ENCODE results near the gene NRAS.
A peak's percentile ranks its signal among the peaks of the same experiment; 100 is the strongest.
"Not testable (repeated sequence)": the region's sequence is repeated elsewhere in the genome, so short reads cannot be mapped to it uniquely, and the experiment has no call there.

The NRAS gene

DNA sequence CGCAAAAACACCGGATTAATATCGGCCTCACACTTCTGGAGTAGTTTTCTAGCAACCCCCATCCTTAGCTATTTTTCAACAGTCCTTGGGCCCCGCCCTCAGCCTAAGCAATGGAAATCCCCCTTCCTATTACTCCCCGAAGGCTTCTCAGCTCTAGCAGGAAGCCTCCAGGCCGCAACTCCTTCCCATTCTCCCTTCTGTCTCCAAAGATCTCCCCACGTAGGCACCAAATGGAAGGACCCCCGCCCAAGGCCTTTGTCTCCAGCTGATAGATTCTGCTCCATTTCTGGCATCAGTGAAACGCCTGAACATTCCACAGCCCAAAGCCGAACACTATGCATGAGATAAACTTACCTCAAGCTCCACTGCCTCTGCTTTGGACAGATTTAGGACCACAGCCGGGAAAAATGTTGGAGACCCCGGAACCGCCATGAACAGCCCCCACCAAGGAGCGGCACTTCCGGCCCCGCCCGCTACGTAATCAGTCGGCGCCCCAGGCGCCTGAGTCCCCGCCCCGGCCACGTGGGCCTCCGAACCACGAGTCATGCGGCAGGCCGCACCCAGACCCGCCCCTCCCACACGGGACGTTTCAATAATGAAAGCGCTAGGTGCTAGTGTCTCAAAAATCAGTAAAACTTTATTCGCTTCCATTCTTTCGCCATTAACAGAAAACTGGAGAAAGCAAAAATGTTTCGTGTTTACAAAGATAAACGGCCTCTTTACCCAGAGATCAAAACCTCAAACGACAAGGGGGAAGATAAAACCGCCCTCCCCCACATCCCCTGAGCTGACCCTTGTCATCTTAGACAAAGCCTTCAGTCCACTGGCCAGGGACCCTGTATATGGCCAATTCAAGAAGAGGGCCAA, at the start of gene NRAS:
NRAS (minus strand) TSS at position 468 of the 867 bp plus-strand sequence. CDS start 611 bp downstream, outside the sequence.
- peak; percentile 86 for DNase-seq (ENCODE audit: low read depth, low spot score)

- no peak for DNase-seq (ENCODE audit: low read depth, low spot score)
These were observed 48.1 kb upstream of the NRAS start for GRCh38 chr1:114764689-114765088.

DNA sequence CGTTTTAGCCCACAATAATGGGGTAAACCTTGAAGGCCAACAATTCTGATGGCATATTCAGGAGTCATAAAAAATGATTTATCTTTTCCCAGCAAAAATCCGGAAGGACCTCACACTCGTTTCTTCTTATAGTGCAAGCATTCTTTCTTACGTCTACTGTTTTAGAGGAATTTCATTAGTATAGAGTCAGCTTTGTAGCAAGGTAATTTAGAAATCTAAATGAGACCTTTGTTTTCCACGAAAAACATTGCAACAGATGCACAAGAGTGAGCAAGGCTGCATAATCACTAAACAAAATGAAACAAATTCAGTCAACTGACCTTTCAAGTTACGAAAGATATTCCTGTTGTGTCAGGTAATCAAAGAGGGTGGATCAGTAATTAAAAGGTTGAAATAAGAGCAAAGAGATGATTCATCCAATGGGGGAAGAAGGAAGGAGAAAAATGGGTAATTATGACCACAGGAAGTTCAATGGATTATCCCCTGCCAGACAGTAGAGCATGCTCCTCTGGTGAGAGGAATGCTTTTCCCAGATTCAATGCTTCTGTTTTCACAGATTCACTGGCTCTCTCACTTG, 41.8 kb upstream of the NRAS start:
- no peak for DNase-seq (ENCODE audit: low read depth, low spot score)

DNA sequence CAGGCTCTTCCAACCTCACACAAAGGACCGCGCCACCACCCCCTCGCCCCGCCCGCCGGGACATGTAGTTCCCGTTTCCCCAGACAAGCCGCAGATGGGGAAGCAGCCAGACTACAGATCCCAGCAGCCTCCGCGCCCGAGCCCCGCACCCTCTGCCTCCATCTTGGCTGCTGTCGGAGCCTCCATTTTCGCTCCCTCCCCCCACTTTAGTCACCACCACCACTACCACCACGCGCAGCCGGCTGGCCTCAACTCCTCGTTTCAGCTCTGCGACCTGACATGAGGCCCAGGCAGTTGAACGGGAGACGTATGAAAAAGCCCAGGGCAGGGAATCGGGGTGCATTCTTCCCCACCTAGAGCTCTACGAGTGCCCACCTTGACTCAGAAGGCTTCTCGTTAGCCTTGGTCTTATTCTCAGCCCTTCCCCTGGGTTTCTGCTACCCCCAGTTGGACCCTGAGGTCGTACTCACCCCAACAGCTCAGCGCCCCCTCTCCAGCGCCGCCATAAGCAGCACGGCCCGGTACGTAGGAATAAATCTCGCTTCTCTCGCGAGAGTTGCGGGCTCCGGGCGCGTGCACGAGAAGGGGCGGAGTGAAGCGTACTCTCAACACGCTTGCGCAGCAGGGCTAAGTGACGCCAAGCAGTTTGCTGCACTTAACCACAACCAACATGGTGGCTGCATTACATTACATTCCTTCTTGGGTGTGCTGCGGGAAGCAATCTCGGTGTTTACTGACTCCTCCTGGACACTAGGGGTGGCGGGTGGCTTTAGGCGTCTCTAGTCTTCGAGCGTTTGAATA, 41.1 kb upstream of the NRAS start, which contains the start of gene CSDE1:
CSDE1 (minus strand) TSS at position 530 of the 801 bp plus-strand sequence. CDS start 18,094 bp downstream, outside the sequence.
- peak; percentile 95 for DNase-seq (ENCODE audit: low read depth, low spot score)

DNA sequence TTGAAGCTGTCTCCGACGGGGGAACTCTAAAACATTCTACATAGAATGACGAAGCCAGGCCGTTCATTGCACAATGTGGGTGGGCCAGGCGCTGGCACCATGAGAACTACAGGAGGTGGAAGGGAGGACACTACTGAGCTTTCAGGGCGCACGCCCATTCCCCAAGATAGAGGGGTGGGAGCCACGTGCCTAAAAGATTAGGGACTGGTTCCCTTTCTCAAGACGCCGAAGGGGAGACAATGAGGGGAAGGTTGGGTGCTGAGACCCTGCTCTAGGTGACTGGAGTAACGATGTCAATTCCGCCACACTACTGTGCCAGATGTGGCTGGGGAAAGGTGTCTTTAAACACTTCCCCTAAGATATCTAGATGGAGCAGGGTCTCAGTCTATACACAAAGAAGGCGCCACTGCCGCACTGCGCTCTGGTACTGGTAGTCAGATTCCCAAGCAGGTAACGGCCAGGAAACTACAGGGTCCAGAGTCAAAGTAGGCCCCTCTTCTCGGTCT, 40.4 kb upstream of the NRAS start:
- no peak for DNase-seq (ENCODE audit: low read depth, low spot score)

- no peak for DNase-seq (ENCODE audit: low read depth, low spot score)
These were observed 39.7 kb upstream of the NRAS start for GRCh38 chr1:114756009-114756892.

DNA sequence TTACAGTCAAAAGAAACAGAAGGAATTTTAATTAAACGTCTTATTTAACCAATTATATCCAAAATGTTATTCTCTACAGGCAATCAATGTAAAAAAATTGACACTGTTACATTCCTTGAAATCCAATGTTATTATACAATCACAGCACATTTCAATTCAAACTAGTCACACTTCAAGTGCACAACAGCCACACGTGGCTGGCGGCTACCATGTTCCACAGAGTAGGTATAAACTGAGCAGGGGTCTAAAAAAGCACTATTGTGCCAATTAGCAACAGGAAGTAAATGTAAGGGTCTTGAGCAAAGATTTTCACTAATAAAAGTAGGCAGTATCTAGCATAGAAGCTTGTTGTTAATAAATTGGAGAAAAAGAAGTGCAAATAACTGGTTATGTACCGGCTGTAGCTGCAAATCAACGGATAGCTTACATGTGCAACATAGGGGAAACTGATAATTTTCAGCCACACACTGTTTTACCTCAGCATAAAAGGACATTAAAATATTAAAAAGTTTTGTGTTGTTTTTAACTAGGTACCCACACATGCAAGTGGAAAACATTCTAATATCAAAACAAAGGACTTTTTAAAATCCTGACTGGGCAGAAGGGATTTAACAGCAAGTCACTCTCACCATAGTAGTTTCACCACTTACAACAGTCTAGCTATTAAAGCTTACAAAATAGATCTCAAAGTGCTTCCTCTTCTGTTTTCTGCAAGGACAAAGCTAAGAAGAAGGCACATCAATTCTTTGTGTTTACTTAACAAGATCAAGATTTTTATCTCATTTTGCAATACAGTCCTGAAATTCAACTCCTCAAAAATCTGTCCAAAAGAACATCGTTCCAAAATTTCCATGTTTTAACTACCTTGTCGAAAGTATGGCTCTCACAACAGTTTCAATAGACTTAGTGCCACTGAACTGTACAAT, 38.7 kb upstream of the NRAS start:
- DNase-seq (ENCODE audit: low read depth, low spot score) = no peak

- not testable (repeated sequence) for DNase-seq (ENCODE audit: low read depth, low spot score)
These were observed 37.1 kb upstream of the NRAS start for GRCh38 chr1:114753702-114754101.

DNA sequence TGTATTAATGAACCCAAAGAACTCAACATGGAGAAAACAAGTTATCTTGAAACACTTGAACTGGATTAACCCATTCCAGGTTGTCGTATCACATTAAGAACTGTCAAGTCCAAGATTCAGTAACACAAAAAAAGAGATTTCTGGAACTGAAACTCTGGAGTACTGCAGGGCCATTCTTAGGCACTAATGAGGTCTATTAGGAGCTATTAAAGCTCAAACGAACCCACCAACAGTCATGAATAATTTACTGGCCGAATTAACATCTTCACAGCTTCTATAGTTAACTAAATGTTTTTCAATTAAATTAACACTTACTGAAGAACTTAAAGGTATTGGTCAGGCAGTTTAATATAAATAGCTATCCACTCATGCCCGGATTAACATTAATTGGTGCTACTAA, 36.6 kb upstream of the NRAS start:
- DNase-seq (ENCODE audit: low read depth, low spot score) = no peak

GRCh38 chr1:114750780-114751179, 34.2 kb upstream of the NRAS start:
- no peak for DNase-seq (ENCODE audit: low read depth, low spot score)

GRCh38 chr1:114749835-114750234, 33.3 kb upstream of the NRAS start:
- no peak for DNase-seq (ENCODE audit: low read depth, low spot score)

DNA sequence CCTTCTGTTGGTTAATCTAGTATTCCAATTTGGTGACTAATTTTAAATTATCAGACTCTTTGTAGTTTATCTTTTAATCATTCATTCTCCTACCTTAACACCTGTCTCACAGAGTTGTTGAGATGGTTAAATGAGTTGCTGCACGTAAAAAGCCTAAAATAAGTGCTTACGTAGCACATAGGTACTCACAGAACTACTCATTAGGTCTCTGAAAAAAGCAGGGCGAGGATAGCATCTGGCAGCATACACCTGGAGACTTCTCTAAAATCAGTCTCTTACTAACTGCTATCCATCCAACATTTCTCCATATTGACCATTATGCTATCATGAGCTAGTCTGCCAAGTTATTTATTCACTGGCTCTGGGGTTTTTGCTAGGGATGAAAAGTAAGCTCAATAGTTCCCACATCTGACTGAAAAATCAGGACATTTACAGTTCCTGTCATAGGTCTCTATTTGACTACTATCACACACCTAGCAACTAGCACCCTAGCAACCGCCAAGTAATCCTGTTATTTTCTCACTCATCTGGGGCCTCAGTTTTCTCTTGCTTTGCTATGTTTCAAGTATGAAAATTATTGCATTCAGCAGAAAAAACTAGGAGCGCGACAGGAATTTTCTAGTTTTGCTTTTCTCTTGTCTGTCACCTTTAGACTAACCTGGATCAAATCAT, 30.0 kb upstream of the NRAS start:
- DNase-seq (ENCODE audit: low read depth, low spot score) = no peak

DNA sequence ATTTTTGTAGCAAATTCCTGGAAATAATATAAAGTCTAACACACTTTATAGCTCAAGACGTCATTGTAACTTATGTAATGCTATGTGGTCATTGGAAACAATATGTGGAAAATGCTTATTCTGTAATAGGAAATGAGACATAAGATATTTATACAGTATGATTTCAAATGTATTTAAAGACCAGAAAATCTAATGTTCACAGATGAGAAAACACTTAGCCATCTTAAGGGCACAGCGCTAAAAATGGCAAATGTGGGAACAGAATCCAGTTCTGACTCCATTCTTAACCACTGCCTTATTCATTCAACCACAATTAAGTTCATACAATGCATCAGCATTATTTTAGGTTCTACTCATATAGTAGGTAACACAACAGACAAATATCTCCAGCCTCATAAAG, 28.7 kb upstream of the NRAS start:
- DNase-seq (ENCODE audit: low read depth, low spot score) = no peak

GRCh38 chr1:114741963-114742746, 25.6 kb upstream of the NRAS start:
- DNase-seq (ENCODE audit: low read depth, low spot score) = no peak

- no peak for DNase-seq (ENCODE audit: low read depth, low spot score)
These were observed 23.8 kb upstream of the NRAS start for GRCh38 chr1:114740331-114740730.

GRCh38 chr1:114737314-114737849, 20.8 kb upstream of the NRAS start:
- DNase-seq (ENCODE audit: low read depth, low spot score) = no peak

DNA sequence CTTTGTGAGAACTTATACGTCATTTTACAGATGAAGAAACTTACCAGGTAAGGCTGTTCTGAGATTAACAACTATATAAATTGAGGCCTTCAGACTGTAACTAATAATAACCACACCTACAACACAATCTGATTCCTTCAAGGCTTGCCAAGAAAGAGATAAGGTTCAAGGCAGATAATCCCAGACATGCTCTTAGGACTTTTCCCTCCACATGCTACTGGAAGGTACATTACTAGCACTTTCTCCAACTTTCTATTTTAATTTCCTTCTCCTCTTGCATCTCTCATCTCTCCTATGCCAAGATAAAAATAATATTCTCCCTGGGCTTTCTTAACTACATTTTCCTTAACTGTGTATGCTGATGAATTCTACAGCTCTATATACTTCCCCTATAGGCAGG, 18.9 kb upstream of the NRAS start:
- DNase-seq (ENCODE audit: low read depth, low spot score) = no peak

- no peak for DNase-seq (ENCODE audit: low read depth, low spot score)
These were observed 13.2 kb upstream of the NRAS start for GRCh38 chr1:114729782-114730181.
